ENCODE data around the gene C2orf76.
"Not testable (repeated sequence)": the region's sequence is repeated elsewhere in the genome, so short reads cannot be mapped to it uniquely, and the experiment has no call there.

Gene C2orf76

DNA sequence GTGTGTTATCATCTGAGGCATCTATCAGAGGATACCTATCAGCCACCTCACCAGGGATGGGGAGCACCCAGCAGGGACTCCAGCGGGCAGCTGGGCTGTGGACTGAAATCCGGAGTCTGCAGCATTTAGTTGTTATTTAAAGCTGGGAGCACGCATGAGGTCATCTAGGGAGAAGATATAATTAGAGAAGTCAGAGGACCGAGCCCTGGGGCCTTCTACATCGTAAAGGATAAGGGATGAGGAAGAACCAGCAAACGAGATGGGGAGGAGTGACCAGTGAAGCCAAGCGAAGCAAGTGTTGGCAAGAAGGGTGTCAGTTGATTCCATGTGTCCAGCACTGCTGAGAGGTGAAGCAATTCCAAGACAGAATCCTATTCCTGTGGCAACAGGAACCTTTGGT is 72.7 kb downstream of the C2orf76 start:
- DNase-seq (ENCODE audit: low read depth) = no peak

DNA sequence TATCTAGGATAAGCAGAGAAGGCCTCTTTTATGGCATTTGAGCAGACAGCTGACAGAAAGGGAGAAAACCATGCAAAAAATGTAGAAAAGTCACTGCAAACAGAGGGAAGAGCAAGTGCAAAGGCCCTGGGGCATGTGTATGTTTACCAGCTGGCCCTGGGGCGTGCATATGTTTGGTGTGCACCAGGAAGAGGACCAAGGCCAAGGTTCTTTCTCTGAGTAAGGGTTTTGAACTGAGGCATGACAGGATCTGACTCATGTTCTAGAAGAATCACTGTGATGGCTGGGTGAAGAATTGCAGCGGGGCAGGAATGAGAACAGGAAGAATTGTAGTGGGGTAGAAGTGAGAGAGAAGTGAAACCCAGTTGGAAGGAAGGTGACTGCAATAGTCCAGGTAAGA is 73.4 kb downstream of the C2orf76 start:
- DNase-seq (ENCODE audit: low read depth) = no peak

DNA sequence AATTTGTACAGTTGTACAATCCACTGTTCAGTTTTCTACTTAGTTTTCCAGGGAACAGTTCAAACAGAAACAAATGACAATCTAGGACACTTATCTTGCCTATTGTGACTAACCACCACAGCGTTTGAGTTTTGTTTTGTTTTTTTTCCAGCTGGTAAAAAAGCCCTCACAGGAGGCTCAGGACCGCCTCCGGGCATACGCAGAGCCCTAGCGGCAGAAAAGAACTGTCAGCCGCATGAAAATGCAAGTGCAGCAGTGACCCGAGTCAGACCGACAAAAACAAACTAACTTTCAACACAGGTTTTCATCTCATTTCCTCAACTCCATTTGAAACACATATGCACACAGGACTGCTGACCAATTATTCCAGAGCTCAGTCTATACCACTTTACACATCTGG is 74.4 kb downstream of the C2orf76 start:
- no peak for DNase-seq (ENCODE audit: low read depth)

DNA sequence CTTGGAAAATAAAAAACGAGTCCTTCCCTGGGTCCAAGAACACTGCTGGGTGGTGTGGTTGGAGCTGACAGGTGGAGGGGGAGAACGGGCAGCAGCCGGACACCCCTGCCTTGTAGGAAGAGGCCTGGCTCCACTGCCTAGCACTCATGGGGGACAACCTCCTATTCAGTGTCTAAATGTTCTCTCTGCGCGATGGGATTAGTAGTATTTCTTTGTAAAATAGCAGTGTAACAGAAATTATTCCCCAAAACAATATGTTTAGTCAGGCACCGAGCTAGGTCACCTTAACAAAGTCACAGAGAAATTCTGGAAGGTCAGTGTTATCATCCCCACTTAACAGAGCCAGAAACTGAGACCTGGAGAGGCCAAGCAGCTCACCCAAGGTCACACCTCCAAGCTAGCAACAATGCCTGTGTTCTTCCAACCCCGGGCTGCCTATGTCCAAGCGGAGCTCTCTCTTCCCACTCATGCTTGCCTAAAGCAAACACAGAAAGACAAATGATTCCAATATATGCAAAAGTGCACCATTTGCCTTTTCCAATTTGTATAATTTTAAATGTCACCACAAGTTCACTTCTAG is 75.0 kb downstream of the C2orf76 start:
- DNase-seq (ENCODE audit: low read depth) = no peak

DNA sequence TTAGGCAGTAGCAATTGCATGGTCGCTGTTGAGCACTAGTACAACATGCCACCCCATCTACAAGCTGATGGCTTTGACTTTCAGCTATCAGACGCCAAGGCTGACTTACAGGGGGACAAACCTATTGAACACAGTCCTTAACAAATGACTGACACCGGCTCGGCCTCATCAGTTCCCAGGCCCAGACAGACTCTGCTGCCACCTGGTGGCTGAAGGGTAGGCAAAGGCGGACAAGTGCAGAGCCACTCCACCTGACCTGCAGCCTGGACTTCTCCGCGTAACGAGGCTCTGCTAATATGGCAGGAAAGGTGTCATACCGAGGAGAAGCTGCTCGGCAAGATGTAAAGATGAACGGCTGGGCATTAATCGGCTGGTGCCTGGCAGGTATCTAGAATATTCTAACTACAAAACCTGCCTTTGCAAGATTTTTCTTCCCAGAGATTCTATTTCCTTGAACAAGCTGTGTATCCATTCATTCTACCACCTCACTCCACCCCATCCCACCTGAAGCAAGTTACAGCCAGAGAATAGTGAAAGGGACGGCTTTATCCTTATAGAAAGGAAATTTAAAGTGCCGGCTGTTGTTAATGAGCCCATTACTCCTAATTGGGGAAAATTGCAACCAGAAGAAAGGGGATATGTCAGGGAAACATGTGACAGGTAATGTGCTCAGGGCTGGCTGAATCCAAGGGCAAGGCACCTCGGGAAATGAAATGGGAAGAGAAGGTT is 75.6 kb downstream of the C2orf76 start:
- no peak for DNase-seq (ENCODE audit: low read depth)

- DNase-seq (ENCODE audit: low read depth) = no peak
Measured at GRCh38 chr2:119289642-119290041, 77.0 kb downstream of the C2orf76 start.

GRCh38 chr2:119289093-119289492 is 77.5 kb downstream of the C2orf76 start:
- no peak for DNase-seq (ENCODE audit: low read depth)

GRCh38 chr2:119288576-119288975 is 78.1 kb downstream of the C2orf76 start:
- DNase-seq (ENCODE audit: low read depth) = no peak

GRCh38 chr2:119286661-119287060 is 80.0 kb downstream of the C2orf76 start:
- no peak for DNase-seq (ENCODE audit: low read depth)

DNA sequence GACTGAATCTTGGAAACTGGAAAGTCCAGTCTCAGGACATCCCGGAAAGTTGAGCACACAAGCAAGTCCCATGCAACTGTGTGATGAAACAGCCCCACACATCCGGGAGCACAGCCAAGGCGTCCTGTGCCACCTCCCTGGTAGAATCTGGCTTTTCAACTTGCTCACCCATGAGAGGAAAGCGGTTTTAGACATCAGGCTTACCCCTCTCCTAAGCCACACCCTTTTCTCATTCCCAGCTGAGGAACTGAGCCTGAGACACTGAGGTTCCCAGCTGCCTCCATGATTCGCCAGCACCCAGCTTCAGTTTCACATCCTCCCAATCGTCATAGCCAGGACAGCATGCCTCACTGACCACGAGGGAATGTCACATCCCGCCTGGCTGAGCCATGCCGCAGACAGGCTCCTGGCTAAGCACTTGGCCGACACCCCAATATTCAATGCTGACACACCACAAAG is 82.7 kb downstream of the C2orf76 start:
- DNase-seq (ENCODE audit: low read depth) = no peak

DNA sequence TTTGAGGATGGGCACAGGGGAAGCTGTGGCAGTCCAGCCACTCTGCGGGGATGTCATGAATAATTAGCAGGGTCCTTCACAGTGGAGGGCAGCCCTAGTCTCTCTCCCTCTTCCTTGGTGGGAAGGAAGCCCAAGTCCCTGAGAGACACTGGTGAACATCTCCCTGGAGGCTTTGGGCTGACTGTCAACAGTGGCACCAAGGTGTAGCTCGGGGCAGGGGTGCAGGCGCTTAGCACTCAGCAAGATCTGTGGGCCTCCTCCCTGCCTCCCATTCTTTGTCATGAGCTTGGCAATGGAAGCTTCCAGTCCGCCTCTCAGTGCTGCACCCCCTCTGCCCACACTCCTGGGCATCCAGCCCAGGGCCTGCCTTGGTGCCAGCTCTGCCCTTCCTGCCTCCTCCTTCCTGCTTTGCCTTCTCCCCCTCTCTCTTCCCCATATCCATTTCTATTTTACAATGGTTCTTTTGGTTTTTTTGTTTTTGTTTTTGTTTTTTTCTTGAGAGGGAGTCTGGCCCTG is 83.6 kb downstream of the C2orf76 start:
- DNase-seq (ENCODE audit: low read depth) = no peak

- no peak for DNase-seq (ENCODE audit: low read depth)
Measured at GRCh38 chr2:119282146-119282995, 84.3 kb downstream of the C2orf76 start.

DNA sequence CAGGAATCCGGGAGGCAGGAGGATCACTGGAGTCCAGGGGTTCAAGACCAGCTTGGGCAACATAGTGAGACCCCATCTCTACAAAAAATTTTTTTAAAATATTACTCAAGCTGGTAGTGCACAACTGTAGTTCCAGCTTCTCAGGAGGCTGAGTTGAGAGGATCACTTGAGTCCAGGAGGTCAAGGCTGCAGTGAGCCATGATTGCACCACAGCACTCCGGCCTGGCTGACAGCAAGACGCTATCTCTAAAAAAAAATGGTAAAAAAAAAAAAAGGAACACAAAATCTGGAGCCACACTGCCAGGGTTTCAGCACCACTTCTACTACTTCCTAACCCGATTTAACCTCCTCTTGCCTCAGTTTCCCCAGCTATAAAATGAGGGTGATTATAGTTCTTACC is 86.0 kb downstream of the C2orf76 start:
- DNase-seq (ENCODE audit: low read depth) = no peak

- no peak for DNase-seq (ENCODE audit: low read depth)
Measured at GRCh38 chr2:119279666-119280065, 87.0 kb downstream of the C2orf76 start.

GRCh38 chr2:119278946-119279345 is 87.7 kb downstream of the C2orf76 start:
- DNase-seq (ENCODE audit: low read depth) = no peak

DNA sequence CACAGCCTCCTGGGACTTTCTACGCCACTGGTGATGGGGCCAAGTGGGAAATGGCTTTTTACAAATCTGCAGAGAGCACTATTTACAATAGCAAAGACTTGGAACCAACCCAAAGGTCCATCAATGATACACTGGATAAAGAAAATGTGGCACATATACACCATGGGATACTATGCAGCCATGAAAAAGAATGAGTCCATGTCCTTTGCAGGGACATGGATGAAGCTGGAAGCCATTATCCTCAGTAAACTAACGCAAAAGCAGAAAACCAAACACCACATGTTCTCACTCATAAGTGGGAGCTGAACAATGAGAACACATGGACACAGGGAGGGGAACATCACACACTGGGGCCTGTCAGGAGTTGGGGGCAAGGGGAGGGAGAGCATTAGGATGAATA is 88.2 kb downstream of the C2orf76 start:
- DNase-seq (ENCODE audit: low read depth) = not testable (repeated sequence)

- DNase-seq (ENCODE audit: low read depth) = no peak
Measured at GRCh38 chr2:119276864-119277263, 89.8 kb downstream of the C2orf76 start.

- no peak for DNase-seq (ENCODE audit: low read depth)
Measured at GRCh38 chr2:119267604-119268003, 99.0 kb downstream of the C2orf76 start.

DNA sequence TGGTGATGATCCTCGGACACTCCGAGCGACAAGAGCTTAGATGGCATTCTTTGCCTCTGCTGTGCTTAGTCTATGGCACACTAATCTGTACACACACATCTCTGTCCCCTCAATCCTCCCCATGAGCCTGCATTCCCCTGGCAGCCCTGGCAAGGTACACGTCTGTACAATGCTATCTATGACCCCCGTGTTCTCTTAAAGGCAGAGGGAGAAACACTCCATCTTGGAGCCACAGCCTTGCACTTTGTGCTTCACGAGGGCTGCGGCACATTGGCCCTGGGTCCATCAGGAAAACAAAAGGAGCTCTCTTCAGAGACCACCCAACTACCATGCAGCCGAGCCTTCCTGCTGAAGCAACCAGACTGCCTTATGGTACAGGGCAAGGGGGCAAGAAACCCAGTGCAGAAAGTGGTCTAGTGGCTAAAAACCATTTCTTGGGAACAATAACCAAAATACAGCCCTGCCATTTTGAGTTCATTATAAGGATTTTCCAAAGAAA is 100.5 kb downstream of the C2orf76 start:
- DNase-seq (ENCODE audit: low read depth) = no peak

GRCh38 chr2:119265693-119266066 is 101.0 kb downstream of the C2orf76 start:
- no peak for DNase-seq (ENCODE audit: low read depth)

DNA sequence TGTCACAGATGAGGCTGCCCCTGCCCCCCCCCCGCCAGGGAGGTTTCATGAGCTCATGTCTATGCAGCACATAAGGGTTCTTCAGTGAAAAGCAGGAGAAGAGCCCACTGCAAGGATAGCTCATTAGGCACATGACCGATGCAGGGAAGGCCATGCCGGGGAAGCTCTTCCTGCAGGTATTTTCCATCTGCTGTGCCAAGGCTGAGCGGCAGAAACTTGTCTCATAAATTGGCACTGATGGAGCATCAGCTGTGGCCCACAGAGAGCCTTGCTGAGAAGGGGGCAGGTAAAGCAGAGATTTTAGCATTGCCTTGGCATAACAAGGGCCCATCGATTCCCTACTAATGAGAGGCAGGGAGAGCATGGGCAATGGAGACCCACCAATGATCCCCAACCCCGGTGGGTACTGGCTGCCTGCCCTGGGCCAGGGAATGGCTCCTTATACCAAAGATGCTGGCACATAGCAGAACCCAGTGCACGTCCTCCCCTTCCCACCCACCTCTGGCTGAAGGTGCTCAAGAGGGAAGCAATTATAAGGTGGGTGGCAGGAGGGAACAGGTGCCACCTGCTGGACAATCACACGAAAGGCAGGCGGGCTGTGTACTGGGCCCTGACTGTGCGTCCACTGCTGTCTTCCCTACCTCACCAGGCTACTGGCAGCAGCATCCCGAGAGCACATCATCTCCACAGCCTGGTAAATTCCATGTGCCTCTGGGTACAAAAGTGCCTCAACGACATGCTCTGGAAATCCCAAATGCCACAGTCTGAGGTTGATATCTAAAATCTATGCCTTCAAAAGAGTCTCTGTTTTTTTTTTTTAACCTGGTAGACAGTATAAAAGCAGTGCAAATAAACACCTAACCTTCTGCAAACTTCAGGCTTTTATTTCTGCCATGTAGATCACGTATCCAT is 101.6 kb downstream of the C2orf76 start:
- DNase-seq (ENCODE audit: low read depth) = no peak

GRCh38 chr2:119263656-119264055 is 103.0 kb downstream of the C2orf76 start:
- DNase-seq (ENCODE audit: low read depth) = no peak

All from T-helper 22 cell (primary cell).